ENCODE data around the gene KLHL8.

KLHL8 gene

GRCh38 chr4:87118421-87118820, 102.0 kb downstream of the KLHL8 start:
- no peak for TF ChIP-seq CTCF (IDR thresholded peaks at IDR 0.05; ENCODE audit: poor library complexity, severe bottlenecking)
- Histone ChIP-seq H3K9me3 (ENCODE audit: severe bottlenecking) (no peaks in the 10 kb centered on the region), H3K27me3 (ENCODE audit: insufficient read depth, poor library complexity, severe bottlenecking) (no peaks in the 10 kb centered on the region), H3K4me1 (ENCODE audit: insufficient read depth, poor library complexity, severe bottlenecking) (peaks cover 28% of the 10 kb centered on the region), H3K4me3 (ENCODE audit: severe bottlenecking) (no peak overlapping the region), H3K36me3 (ENCODE audit: low read depth) (peaks cover 19% of the 10 kb centered on the region), H3K27ac (ENCODE audit: poor library complexity, severe bottlenecking) (no peak overlapping the region)
- DNase-seq (ENCODE audit: low spot score) (no peak), ATAC-seq (ENCODE audit: low read depth) (no peak)

- Histone ChIP-seq H3K27me3 (ENCODE audit: insufficient read depth, poor library complexity, severe bottlenecking) (no peaks in the 10 kb centered on the region), H3K9me3 (ENCODE audit: severe bottlenecking) (no peaks in the 10 kb centered on the region), H3K4me3 (ENCODE audit: severe bottlenecking) (no peak overlapping the region), H3K27ac (ENCODE audit: poor library complexity, severe bottlenecking) (no peak overlapping the region), H3K4me1 (ENCODE audit: insufficient read depth, poor library complexity, severe bottlenecking) (peaks cover 28% of the 10 kb centered on the region), H3K36me3 (ENCODE audit: low read depth) (peaks cover 19% of the 10 kb centered on the region)
- ATAC-seq (ENCODE audit: low read depth) = no peak
- no peak for TF ChIP-seq CTCF (IDR thresholded peaks at IDR 0.05; ENCODE audit: poor library complexity, severe bottlenecking)
- DNase-seq (ENCODE audit: low spot score) = no peak
These were observed 102.7 kb downstream of the KLHL8 start for GRCh38 chr4:87117732-87118075.

- no peak for TF ChIP-seq CTCF (IDR thresholded peaks at IDR 0.05; ENCODE audit: poor library complexity, severe bottlenecking)
- Histone ChIP-seq H3K36me3 (ENCODE audit: low read depth) (peaks cover 19% of the 10 kb centered on the region), H3K27me3 (ENCODE audit: insufficient read depth, poor library complexity, severe bottlenecking) (no peaks in the 10 kb centered on the region), H3K4me3 (ENCODE audit: severe bottlenecking) (no peak overlapping the region), H3K4me1 (ENCODE audit: insufficient read depth, poor library complexity, severe bottlenecking) (peaks cover 24% of the 10 kb centered on the region), H3K27ac (ENCODE audit: poor library complexity, severe bottlenecking) (no peak overlapping the region), H3K9me3 (ENCODE audit: severe bottlenecking) (no peaks in the 10 kb centered on the region)
- no peak for DNase-seq (ENCODE audit: low spot score)
- ATAC-seq (ENCODE audit: low read depth) = no peak
These were observed 103.2 kb downstream of the KLHL8 start for GRCh38 chr4:87117051-87117731.

GRCh38 chr4:87116231-87116630, 104.2 kb downstream of the KLHL8 start:
- TF ChIP-seq CTCF (IDR thresholded peaks at IDR 0.05; ENCODE audit: poor library complexity, severe bottlenecking) = no peak
- DNase-seq (ENCODE audit: low spot score) = no peak
- Histone ChIP-seq H3K27ac (ENCODE audit: poor library complexity, severe bottlenecking) (no peak overlapping the region), H3K4me3 (ENCODE audit: severe bottlenecking) (no peak overlapping the region), H3K27me3 (ENCODE audit: insufficient read depth, poor library complexity, severe bottlenecking) (no peaks in the 10 kb centered on the region), H3K9me3 (ENCODE audit: severe bottlenecking) (no peaks in the 10 kb centered on the region), H3K36me3 (ENCODE audit: low read depth) (peaks cover 19% of the 10 kb centered on the region), H3K4me1 (ENCODE audit: insufficient read depth, poor library complexity, severe bottlenecking) (peaks cover 17% of the 10 kb centered on the region)
- ATAC-seq (ENCODE audit: low read depth) = no peak

GRCh38 chr4:87114245-87115062, 106.0 kb downstream of the KLHL8 start:
- Histone ChIP-seq H3K27ac (ENCODE audit: poor library complexity, severe bottlenecking) (no peak overlapping the region), H3K4me3 (ENCODE audit: severe bottlenecking) (no peak overlapping the region), H3K27me3 (ENCODE audit: insufficient read depth, poor library complexity, severe bottlenecking) (no peaks in the 10 kb centered on the region), H3K4me1 (ENCODE audit: insufficient read depth, poor library complexity, severe bottlenecking) (peaks cover 6% of the 10 kb centered on the region), H3K36me3 (ENCODE audit: low read depth) (peaks cover 31% of the 10 kb centered on the region), H3K9me3 (ENCODE audit: severe bottlenecking) (no peaks in the 10 kb centered on the region)
- ATAC-seq (ENCODE audit: low read depth) = no peak
- TF ChIP-seq CTCF (IDR thresholded peaks at IDR 0.05; ENCODE audit: poor library complexity, severe bottlenecking) = peak; percentile 8
- no peak for DNase-seq (ENCODE audit: low spot score)
